ENCODE results near the gene SLC25A38.

GRCh38 chr3:39443530-39443929 is 60.4 kb downstream of the SLC25A38 start:
- TF ChIP-seq CTCF (IDR thresholded peaks at IDR 0.05) (peak; percentile 19), EZH2 (IDR thresholded peaks at IDR 0.05) (no peak)

All from neural progenitor cell (in vitro differentiated cells).